Fibroblast of skin of scalp (primary cell): ENCODE results near the gene LCNL1.

ENCODE experiments used
- DNase-seq: peaks from one replicate; pipeline ENCODE4 v3.0.0-alpha.2; 2013

The LCNL1 gene

GRCh38 chr9:136977223-136977622 is 5.6 kb upstream of the LCNL1 start, which contains the start of gene PTGDS:
Gene PTGDS, plus strand, starts transcription at chr9:136977504. Its CDS starts 75 bp downstream, at chr9:136977579.
- no peak for DNase-seq

- no peak for DNase-seq
Measured at GRCh38 chr9:136977649-136978072, 5.1 kb upstream of the LCNL1 start.

- DNase-seq, result peak; percentile 65
Measured at GRCh38 chr9:136978073-136978864, 4.5 kb upstream of the LCNL1 start.

GRCh38 chr9:136978865-136979544 is 3.8 kb upstream of the LCNL1 start:
- no peak for DNase-seq

GRCh38 chr9:136979769-136980587 is 2.8 kb upstream of the LCNL1 start:
- DNase-seq, result no peak

GRCh38 chr9:136980669-136981478 is 1.9 kb upstream of the LCNL1 start:
- no peak for DNase-seq

- DNase-seq, result no peak
Measured at GRCh38 chr9:136981588-136982231, 1.1 kb upstream of the LCNL1 start.

GRCh38 chr9:136983167-136983566 is 374 bp downstream of the LCNL1 start:
- DNase-seq, result no peak

- DNase-seq, result no peak
Measured at GRCh38 chr9:136983656-136984314, 992 bp downstream of the LCNL1 start.

- no peak for DNase-seq
Measured at GRCh38 chr9:136984464-136985026, 1.8 kb downstream of the LCNL1 start.

GRCh38 chr9:136985027-136985602 is 2.3 kb downstream of the LCNL1 start:
- no peak for DNase-seq

- no peak for DNase-seq
Measured at GRCh38 chr9:136985853-136986252, 3.1 kb downstream of the LCNL1 start.

- DNase-seq, result no peak
Measured at GRCh38 chr9:136988872-136989271, 6.1 kb downstream of the LCNL1 start.

- no peak for DNase-seq
Measured at GRCh38 chr9:136990242-136990911, 7.6 kb downstream of the LCNL1 start.

GRCh38 chr9:136991993-136992818 is 9.4 kb downstream of the LCNL1 start, which contains the start of gene PAXX:
Gene PAXX, plus strand, starts transcription at chr9:136992422. Its CDS starts 22 bp downstream, at chr9:136992444.
- DNase-seq, result peak; percentile 91

GRCh38 chr9:136992819-136993369 is 10.1 kb downstream of the LCNL1 start:
- no peak for DNase-seq

GRCh38 chr9:136994180-136994887 is 11.5 kb downstream of the LCNL1 start:
- no peak for DNase-seq

GRCh38 chr9:136994888-136995230 is 12.1 kb downstream of the LCNL1 start:
- DNase-seq, result no peak
